Activated CD4-positive, alpha-beta T cell treated with anti-CD3 and anti-CD28 coated beads for 4 hours (primary cell): ENCODE measurements around the gene IFNK.

ENCODE experiments used
- DNase-seq, 2 donors: peaks; one replicate each; pipeline ENCODE4 v3.0.0-alpha.2; 2020

The IFNK gene

GRCh38 chr9:27514551-27514950, 9.5 kb upstream of the IFNK start:
- no peak for DNase-seq

DNA sequence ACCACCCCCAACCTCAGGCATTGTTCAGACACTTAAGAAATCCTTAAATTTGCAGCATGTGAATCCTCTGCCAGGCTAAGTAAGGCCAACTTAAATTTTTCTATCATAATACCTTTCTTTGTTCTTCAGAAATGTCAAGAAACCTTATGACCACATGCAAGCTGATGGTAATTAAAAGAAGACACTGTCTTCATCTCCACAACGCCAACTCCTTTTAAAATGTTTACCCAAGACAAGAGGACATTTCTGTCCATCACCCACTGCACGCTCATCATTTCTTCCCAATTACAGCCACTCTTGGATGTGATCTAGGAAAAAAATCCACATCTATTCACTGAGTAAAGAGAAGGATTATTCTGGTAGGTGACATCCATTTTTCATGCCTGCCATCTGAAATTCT, 6.1 kb upstream of the IFNK start:
- no peak for DNase-seq

DNA sequence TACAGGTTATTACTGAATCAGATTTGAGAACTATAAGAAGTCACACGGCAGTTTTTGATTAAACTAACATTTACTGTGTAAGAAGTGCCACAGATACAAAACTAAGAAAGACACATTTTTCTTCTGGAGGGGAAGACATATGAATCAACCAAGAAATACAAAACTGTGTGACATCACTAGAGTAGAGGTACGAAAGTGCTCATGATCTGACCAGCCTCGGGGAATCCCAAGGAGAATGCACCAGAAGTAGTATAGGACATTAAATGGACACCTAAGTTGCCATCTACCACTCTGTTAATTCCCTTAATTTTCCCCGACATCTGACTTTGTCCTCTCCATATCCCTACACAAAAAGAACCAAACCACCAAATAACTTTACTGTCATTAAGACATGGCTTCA, 5.3 kb upstream of the IFNK start:
- DNase-seq: no peak

DNA sequence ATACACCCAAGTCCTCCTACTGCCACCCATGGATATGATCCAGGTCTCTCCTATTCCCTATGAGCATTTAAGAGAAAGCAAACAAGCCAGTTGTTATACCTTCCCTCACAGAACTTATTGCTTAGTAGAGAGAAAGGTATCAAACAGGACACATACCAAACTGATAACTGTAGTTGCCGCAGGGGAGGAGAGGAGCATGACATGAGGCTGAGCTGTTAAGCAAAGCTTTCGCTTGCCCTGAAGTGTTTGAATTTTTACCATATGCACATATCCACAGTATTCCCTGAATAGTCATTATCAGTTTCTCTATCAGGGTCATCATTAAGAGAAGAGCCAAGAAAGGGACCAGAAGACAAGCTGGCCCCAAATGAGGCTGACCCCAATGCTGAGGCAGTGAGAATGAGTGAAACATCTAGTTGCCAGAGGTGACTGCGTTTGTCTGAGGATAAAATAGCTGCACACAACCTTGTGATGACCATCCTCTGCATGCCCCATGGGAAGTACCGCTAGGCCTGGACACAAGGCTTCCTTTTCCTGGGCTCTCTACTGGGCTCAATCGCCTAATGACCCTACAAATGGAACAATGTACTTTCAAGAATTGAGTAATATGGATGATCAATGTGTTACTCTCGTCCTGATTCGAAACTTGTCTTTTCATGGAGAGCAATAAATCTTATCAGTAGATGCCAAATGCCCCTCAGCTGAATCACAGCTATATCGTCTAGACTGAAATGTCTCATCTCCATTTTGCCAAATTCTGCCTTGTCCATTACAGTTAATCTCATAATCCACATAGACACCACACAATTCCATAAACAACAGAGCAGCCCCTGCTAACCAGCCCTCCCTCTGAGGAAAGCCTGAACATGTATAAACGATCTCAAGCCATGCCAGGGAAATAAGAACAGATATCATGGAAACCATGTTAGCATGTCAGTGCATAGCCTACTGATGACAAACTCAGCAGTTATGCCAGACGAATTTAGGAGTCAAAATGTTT, 4.3 kb upstream of the IFNK start:
- DNase-seq: no peak

- DNase-seq: no peak
These were observed 3.1 kb upstream of the IFNK start for GRCh38 chr9:27520986-27521385.

DNA sequence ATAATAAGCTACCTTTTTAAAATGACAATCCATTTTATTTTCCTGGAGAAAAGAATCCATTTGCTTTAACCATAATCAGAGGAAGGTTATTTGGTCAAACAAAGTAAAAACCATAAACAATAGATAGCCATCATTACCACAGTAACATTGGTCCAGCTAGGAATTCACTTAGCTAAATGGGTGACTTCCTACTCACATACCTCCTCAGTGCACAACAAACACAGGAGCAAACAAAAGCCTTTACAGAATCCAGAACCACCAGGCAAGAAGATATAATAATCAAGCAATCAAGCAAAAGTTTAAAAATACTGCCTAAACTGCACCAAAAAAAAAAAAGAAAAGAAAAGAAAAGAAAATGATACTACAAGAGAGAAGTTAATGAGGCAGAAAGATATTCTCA, 949 bp upstream of the IFNK start:
- no peak for DNase-seq

DNA sequence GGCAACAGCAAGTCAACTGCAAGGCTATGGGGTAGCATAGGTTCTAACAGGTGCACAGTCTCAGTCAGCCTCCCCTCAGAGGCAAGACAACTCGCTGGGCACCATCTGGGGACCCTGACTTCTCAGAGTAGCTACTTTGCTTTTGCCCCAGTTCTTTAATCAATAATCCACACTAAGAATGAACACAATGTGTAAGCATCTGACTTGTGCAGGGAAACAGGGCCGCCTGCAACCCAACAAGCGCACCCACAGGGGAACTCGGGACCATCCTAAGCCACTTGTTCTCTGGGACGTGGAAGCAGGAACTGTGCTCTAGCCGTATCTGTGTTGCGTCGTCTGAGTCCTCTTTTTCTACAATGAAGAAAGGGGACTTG, 3.6 kb downstream of the IFNK start:
- no peak for DNase-seq

DNA sequence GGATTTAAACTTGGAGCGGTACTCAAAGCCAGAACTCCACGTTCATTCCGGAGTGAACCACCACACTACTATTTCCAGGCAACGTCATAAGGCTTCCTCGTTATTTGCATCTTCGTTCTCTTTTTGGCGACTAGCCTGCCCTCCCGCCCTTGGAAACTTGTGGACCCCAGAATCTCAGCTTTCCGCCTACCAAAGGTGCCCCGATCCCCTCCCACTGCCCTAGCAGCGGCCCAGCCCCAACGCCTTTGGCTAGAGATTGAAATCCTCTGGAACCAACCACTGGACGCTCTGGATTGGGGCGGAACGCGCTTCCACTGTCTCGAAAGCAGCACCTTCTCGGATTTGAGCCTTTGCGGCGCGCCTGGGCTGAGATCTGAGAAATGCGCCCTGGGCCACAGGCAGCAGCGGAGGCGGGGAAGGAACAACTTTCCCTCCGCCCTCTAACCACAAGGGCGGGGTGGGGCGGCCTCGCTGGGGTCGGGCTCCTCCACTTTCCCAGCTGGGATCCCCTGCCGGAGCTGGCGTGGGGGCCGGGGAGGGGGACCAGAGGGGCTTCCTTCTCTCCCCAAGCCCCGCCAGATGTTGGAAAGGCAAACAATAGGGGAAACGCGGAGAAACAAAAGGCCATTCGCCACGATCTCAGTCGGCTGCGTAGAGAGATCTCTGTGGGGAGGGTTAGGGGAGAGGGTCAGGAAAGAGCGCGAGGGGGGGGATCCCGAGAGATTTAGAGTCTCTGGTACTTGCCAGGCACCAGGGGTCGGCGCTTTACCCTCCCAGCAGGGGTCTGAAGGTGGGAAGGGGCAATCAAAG, 4.2 kb downstream of the IFNK start:
- DNase-seq: peak; percentile 48 to 57

DNA sequence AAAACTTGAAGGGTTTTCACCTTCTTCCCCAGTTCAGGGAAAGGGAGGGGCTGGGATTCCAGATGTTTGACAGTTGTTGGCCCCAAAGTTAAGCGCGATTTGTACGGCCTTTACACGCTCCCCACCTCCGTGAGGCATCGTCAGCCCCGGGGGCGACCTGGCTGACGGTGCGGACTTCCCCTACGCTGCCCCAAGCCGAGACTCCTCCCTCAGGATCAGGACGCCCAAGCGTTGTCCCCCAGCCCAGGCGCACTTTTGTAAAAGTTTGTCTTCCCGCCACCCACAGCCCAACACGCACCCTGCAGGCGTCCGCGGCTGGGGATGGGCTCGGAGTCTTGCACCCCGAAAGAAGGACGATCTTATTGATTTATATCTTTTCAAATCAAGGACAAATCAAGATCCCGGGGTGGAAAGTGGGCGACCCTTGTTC, 4.8 kb downstream of the IFNK start:
- peak; percentile 43 to 50 for DNase-seq

DNA sequence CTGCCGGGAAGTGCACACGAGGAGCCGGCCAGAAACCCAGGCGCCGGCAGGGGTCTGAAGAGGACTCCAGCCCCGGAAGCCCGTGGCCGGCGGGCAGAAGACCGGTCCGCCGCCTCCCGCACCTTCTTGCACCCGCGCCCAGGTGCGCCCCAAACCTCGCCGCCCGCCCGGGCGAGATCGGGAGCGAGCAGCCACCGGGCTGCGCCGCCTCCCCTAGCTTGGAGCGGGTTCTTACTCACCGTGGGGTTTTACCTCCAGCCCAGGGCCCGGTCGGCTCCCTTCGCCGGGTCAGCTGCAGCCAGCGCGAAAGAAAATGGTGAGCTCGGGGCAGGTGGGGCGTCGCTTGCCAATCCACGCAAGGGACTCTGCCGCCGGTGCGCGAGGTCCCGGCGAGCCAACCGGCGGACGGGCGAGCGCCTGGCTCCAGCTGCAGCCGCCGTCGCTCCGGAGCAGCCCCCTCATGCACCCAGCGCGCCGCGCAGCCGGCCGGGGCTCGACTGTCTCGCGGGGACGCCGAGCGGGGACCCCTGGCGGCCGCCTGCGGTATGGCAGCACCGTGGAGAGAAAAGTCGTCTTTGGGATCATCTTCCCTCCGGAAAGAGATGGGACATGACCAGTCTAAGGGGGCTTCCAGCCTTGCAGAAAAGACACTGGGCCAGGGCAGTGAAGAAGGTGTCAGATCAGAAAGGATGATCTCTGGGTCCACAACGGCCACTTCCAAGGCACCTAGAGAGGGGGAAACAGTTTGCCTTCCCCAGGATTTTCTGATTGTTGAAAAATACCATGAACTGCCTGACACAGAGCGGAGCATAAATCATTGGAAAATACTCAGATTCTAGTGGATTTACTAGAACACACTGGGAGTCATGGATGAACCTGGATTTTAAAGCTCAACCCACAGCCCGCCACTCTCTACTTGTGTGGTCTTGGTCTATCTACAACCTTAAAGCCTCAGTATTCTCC, 5.5 kb downstream of the IFNK start, which contains the start of gene MOB3B:
Gene MOB3B, minus strand, starts transcription at position 499 of the 963 bp plus-strand sequence. CDS start 74,264 bp downstream, outside the sequence.
- peak; percentile 71 to 78 for DNase-seq

GRCh38 chr9:27530915-27531755, 7.0 kb downstream of the IFNK start:
- no peak for DNase-seq

DNA sequence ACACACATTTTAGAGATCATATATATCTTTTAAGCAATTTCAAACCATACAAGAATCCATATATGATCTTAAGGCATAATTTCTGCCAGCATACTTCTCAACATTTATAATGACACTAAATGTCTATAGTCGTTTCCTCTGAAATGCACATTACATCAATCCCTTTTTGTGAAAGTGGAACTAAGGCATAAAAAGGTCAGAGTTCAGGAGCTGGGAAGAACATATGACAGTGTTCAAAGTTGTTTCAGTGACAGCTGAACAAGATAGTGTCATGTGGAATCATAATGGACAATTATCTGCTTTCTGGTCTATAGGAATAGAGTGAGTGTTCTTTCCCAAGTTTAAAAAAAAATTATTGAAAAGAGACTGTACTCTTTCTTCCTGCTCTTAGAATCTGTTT, 8.0 kb downstream of the IFNK start:
- no peak for DNase-seq

- no peak for DNase-seq
These were observed 9.2 kb downstream of the IFNK start for GRCh38 chr9:27533311-27533710.

GRCh38 chr9:27534131-27534530, 10.0 kb downstream of the IFNK start:
- no peak for DNase-seq

- no peak for DNase-seq
These were observed 10.6 kb downstream of the IFNK start for GRCh38 chr9:27534658-27535209.

DNA sequence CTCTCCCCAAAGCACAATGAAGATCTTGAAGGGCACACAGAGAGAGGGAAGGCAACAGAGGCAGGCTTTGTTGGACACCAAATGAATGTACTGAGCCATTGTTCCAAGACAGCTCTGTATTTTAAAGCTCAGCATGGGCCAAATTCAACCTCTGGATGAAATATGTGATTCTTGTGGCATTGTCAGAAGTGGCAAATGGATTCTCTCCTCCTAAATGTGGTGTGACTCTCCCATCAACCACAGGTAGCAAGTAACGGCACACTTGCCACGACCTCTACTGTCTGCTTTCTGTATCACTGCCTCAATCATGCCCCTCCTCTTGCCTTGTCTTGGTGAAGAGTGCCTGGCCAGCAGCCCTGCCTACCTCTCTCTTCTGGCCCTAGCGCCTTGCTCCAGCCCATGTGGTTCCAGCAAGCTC, 11.6 kb downstream of the IFNK start:
- no peak for DNase-seq

DNA sequence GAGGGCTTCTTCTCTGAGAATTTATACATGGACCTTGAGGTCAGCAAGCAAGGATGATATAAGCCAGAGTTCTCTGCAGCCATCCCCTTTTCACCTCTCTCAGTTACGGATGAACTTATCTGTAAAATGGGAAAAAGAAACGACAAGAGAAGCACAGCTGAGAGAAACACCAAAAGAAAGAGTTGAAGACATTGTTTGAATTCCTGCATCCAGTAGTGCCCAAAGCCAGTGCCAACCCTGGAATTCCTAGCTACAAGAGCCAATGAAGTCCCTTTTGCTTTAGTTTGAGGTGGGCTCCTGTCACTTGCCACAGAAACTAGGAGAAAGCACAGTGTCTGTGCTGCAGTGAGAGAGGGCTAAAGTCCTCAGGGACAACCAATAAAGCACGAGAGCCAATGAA, 12.1 kb downstream of the IFNK start:
- no peak for DNase-seq

DNA sequence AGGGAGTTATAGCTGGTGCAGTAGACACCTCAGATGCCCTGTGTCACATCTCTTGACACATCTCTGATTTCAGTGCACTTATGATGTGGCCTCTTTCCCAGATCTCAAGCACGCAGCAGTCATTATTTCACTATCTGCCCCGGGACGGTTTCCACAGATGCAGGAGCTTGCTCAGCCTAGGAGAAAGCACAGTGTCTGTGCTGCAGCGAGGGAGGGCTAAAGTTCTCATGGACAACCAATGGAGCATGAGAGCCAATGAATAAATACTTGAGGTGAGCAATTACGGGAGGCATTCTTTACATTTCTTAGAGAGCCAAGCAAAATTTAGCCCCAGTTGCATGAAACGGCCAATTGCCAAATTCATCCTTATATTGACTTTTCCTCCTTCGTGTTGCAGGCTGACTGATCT, 12.9 kb downstream of the IFNK start:
- no peak for DNase-seq

DNA sequence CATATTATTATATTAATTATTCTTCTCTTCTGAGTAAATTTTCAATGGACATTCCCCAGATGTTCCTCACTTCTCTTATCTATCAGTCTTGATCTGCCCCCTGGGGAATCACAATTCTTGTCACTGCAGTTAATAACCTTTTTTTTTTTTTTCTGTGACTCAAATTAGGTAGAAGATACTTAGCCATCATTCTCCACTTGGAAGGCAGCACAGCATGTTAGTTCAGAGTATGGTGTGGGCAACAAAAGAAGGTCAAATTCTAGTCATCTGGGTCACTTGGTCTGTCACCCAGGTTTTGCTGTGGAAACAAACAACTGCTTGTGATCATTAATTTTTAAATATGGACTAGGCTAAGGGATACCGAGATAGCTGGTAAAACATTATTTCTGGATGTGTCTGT, 13.7 kb downstream of the IFNK start:
- DNase-seq: no peak

DNA sequence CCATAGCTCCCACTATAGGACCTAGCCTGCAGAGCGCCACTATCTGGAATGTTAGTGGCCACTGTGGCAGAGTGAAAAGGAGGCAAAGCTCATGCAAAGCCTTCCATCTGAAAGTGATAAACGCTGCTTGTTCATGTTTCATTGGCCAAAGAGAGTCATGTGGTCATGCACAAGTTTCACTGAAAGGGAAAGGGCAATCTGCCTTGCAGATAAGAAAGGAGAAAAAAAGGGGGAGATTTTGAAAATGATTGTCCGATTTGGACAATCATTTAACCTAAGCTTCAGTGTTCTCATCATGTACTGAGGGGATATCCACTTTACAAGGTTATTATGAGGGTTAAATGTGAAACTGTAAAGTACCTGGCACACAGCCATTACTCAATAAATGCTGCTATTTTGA, 14.6 kb downstream of the IFNK start:
- DNase-seq: no peak
